Peyer's patch (tissue), 4 donors: ENCODE results near the gene LAGE3.

Experiments
- POLR2A ChIP-seq, 2 donors: fragments of 450-650 bp; IDR thresholded peaks; one replicate each; pipeline ENCODE4 v1.5.1; 2017; ENCODE audit warnings: antibody characterized with exemption in 2 of 2, mild to moderate bottlenecking in 2 of 2, moderate library complexity in 2 of 2
- TF ChIP-seq, protein P1 (sequence below), 6 experiments: fragments of 450-650 bp in 4 of 6; fragments of 200-600 bp in 2 of 6; sonication (generic) in 1 of 6; IDR thresholded peaks; one replicate each; pipeline ENCODE4 v1.5.1; 2017 to 2019; ENCODE audit warnings: antibody characterized with exemption in 6 of 6, mild to moderate bottlenecking in 3 of 6, moderate library complexity in 1 of 6

DNA sequence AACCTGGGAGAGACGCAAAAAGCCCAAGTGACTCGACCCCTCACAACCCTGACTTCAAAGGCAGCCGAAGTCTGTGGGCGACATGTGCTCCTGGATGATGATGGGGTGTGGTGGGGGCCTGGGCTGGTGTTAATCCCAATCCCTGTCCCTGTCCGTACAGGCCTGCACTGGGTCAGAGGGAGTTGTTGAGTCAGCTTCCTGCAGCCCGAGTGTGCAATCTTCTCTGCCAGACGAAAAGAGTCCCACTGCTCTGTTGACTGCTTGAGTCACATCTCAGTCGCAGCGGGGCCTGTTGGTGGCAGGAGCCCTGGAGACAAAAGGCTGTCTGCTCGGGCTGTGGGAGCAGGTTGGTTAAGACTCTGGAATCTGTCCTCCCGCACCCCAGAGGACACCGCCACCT lies 26.7 kb upstream of the LAGE3 start:
- TF ChIP-seq, protein P1, sequence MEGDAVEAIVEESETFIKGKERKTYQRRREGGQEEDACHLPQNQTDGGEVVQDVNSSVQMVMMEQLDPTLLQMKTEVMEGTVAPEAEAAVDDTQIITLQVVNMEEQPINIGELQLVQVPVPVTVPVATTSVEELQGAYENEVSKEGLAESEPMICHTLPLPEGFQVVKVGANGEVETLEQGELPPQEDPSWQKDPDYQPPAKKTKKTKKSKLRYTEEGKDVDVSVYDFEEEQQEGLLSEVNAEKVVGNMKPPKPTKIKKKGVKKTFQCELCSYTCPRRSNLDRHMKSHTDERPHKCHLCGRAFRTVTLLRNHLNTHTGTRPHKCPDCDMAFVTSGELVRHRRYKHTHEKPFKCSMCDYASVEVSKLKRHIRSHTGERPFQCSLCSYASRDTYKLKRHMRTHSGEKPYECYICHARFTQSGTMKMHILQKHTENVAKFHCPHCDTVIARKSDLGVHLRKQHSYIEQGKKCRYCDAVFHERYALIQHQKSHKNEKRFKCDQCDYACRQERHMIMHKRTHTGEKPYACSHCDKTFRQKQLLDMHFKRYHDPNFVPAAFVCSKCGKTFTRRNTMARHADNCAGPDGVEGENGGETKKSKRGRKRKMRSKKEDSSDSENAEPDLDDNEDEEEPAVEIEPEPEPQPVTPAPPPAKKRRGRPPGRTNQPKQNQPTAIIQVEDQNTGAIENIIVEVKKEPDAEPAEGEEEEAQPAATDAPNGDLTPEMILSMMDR (IDR thresholded peaks at IDR 0.05): no peak
- TF ChIP-seq POLR2A (IDR thresholded peaks at IDR 0.05): no peak
